ENCODE measurements around the gene SLC12A7. TPM values are rescaled to one million over a fixed set of nuclear protein-coding genes. Genes with fewer than 3 reads are reported as not detected.
A peak's percentile ranks its signal among the peaks of the same experiment; 100 is the strongest.

The SLC12A7 gene
- total RNA-seq, 1 experiment from 2014 or later, result 30.8 TPM

GRCh38 chr5:1081519-1081918, 30.3 kb downstream of the SLC12A7 start:
- H2BK5ac ChIP-seq (ENCODE audit: insufficient read length, low read length), result no peak overlapping the region
- no peak overlapping the region for H3K4ac ChIP-seq (ENCODE audit: low read depth, low read length)
- Mint-ChIP-seq H3K4me1 (no peaks in the 10 kb centered on the region), H3K4me3 (no peak overlapping the region), H3K9me3 (no peaks in the 10 kb centered on the region), H3K36me3 (ENCODE audit: insufficient read depth in 1 of 3, low read depth in 3 of 3) (peaks cover 10 to 49% (median 31%) of the 10 kb centered on the region in 3 experiments), H3K27me3 (ENCODE audit: low read depth) (no peaks in the 10 kb centered on the region), H3K27ac (peak overlapping the region in 2 of 3 experiments; percentile 27 to 90; a peak in 3 of 7 replicates)
- H2BK120ac ChIP-seq (ENCODE audit: low read depth, low read length, poor library complexity, severe bottlenecking), result no peak overlapping the region
- H3T11ph ChIP-seq (ENCODE audit: low read length), result no peak overlapping the region
- no peak overlapping the region for H4K5ac ChIP-seq (ENCODE audit: insufficient read length, low read depth, low read length)
- H3K79me1 ChIP-seq (ENCODE audit: insufficient read depth, low read depth, low read length, poor library complexity, severe bottlenecking), result no peaks in the 10 kb centered on the region
- no peak overlapping the region for H2BK12ac ChIP-seq (ENCODE audit: insufficient read length, low read depth, low read length)
- no peak overlapping the region for H3K4me2 ChIP-seq (ENCODE audit: insufficient read depth, insufficient read length, low read length)
- DNase-seq, result no peak
- H3K79me2 ChIP-seq (ENCODE audit: insufficient read depth, low read length), result no peaks in the 10 kb centered on the region
- no peak overlapping the region; the same call in 1 of the 2 replicates for H3K14ac ChIP-seq (ENCODE audit: insufficient read depth, low read length)
- WGBS (ENCODE audit: extremely low coverage, insufficient read length, low lambda C conversion rate), result no CpG with 5 or more reads among the region's 26 CpGs
- no peak overlapping the region for H4K8ac ChIP-seq (replicated peaks; ENCODE audit: insufficient read length, low read depth, low read length)
- no peaks in the 10 kb centered on the region for H3K4me1 ChIP-seq (ENCODE audit: insufficient read depth, low read length)
- H2BK15ac ChIP-seq (ENCODE audit: low read depth, low read length), result no peak overlapping the region
- no peak overlapping the region for H3K27ac ChIP-seq (ENCODE audit: insufficient read length, low read depth, low read length)
- H3K9me3 ChIP-seq (ENCODE audit: control insufficient read depth, low read depth, low read length), result no peaks in the 10 kb centered on the region
- no peak overlapping the region for H2AK5ac ChIP-seq (ENCODE audit: insufficient read length, low read length)
- no peak overlapping the region for H2AFZ ChIP-seq (ENCODE audit: low read length)
- H3K23ac ChIP-seq (ENCODE audit: insufficient read length, low read depth, low read length), result no peak overlapping the region
- no peaks in the 10 kb centered on the region for H3K27me3 ChIP-seq (ENCODE audit: insufficient read depth, low read length)
- no peaks in the 10 kb centered on the region for H3K23me2 ChIP-seq (ENCODE audit: insufficient read length, low read depth, low read length, poor library complexity, severe bottlenecking)
- H2BK20ac ChIP-seq (ENCODE audit: low read depth, low read length, poor library complexity, severe bottlenecking), result no peak overlapping the region
- no peak overlapping the region for H4K91ac ChIP-seq (ENCODE audit: insufficient read length, low read depth, low read length)
- H3K9ac ChIP-seq (ENCODE audit: extremely low read depth, insufficient read length, low read length), result no peak overlapping the region
- H3K18ac ChIP-seq (ENCODE audit: insufficient read length, low read depth, low read length), result no peak overlapping the region
- TF ChIP-seq CTCF (conservative IDR thresholded peaks at IDR 0.05), result no peak
- no peaks in the 10 kb centered on the region for H4K20me1 ChIP-seq (ENCODE audit: control insufficient read depth, insufficient read depth, insufficient read length)
- no peak overlapping the region for H3K56ac ChIP-seq (ENCODE audit: insufficient read length, low read depth, low read length)

Measured in H9 (cell line).